ENCODE measurements around the gene ADAM29.
"Not testable (repeated sequence)": the region's sequence is repeated elsewhere in the genome, so short reads cannot be mapped to it uniquely, and the experiment has no call there.

ADAM29 gene

DNA sequence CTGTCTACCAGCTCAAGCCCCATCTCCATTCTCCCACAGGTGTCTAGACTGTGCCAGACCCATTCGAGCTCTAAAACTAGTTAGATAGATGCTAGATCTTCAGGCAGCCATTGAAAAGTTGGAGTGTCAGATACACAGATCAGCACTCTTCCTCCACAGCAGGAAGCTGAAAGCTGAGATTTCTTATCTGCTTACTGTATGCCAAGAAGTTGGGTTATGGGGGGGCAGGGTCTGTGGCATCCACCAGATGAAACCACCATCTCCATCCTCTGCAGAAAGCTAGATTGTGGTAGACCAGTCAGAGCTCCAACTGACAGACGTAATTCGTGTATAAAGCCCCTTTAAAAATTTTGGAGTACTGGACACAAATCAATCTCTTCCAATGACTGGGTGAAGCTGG, 54.8 kb downstream of the ADAM29 start:
- DNase-seq: no peak

DNA sequence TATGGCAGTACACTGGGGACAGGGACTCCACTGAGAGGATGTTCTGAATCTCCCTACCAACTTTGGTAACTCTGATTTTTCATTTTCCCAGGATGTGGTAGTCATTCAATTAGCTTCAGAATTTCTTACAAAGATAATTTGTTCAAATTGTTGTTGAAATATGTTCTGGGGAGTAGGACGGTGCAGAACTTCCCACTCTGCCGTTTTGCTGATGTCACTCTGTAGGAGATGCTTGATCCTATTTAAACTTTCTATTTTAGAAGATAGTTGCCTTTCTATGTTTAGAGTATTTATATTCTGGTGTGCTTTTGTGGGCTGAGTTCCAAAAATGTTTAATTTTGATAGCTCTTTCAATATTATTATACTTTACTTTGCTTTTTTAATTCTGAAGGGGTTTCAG, 55.2 kb downstream of the ADAM29 start:
- DNase-seq: no peak

DNA sequence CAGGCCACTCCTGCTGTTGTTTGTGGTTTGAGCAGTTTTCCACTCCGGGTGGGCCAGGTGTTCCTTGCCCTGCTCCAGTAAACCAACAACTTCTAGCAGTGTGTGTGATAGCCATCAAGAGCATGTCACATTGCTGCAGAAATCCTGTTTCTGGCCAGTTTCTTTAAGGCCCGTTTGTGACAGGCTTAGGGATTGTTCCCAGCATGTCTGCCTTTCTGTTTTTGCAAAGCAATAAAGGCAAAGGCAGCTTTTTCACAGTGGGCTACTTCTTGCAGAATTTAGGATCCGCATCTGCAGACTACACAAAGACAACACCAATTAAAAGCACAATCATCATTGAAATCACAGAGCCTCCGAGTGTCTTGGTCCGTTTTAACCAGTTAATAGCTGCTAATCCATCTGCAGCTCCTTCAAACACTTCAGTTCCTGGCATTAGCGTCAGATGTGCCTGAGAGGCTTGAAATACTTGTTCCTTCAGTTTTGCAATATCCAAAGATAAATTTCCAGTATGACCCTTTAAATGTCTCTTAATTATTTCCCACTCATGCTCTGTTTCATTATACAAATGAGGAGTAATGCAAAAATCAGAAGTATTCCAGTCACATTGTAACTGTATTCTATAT, 65.1 kb downstream of the ADAM29 start:
- DNase-seq: no peak

DNA sequence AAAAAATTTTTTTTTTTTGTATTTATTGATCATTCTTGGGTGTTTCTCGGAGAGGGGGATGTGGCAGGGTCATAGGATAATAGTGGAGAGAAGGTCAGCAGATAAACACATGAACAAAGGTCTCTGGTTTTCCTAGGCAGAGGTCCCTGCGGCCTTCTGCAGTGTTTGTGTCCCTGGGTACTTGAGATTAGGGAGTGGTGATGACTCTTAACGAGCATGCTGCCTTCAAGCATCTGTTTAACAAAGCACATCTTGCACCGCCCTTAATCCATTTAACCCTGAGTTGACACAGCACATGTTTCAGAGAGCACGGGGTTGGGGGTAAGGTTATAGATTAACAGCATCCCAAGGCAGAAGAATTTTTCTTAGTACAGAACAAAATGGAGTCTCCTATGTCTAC, 65.7 kb downstream of the ADAM29 start:
- not testable (repeated sequence) for DNase-seq

DNA sequence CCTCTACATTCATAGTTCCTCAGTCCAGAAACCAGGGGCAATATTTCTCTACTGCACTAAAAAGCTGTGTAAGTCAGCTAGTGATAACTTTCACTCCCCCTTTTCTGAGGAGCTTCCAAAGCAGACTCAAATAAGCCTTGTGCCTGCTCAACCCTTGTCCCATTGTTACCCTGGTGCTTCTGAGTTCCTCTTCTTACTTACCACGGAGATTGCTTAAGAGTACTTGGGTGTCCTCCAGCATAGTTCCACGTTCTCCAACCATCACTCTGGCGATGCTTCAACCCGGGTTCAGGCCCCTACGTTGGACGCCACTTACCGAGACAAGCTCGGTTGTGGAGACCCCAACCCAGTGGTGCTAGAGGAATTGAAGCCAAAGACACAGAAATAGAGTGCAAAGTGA, 71.6 kb downstream of the ADAM29 start:
- DNase-seq: no peak

DNA sequence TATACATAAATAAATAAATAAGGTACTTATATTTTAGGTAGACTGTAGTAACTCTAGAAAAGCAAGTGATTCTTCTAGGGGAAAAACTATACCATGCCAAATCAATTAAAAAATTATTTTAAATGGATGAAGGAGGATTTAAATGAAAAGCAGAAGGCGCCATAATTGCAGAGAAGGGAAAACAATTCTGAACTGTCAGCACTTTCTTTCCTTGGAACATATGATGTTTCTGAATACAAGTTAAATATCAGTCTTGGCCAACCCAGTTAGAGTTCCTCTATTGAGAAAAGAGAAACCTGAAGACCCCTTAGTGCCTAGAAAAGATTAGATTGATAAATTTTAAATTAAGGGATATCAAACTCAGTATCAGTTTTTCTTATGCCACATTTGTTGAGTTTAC, 75.8 kb downstream of the ADAM29 start:
- no peak for DNase-seq

DNA sequence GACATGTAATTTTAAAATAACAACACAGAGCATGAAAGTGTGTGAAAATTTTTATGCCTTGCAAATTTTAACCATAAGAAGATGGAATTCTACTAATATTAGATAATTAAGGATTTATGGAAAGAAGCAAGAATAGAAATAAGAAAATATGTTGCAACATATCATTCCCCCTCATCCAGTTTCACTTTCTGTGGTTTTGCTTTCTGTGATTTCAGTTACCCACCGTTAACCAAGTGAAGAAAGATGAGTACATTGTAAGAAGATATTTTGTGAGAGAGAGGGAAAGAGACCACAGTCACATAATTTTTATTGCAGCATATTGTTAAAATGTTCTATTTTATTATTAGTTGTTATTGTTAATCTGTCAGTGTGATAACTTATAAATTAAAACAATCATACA, 77.9 kb downstream of the ADAM29 start:
- DNase-seq: no peak

DNA sequence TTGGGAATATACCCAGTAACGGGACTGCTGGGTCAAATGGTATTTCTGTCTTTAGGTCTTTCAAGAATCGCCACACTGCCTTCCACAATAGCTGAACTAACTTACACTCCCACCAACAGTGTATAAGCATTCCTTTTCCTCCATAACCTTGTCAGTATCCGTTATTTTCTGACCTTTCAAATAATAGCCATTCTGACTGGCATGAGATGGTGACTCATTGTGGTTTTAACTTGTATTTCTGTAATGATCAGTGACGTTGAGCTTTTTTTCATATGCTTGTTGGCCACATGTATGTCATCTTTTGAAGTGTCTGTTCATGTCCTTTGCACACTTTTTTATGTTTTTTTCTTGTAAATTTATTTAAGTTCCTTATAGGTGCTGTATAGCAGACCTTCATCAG, 81.2 kb downstream of the ADAM29 start:
- no peak for DNase-seq

DNA sequence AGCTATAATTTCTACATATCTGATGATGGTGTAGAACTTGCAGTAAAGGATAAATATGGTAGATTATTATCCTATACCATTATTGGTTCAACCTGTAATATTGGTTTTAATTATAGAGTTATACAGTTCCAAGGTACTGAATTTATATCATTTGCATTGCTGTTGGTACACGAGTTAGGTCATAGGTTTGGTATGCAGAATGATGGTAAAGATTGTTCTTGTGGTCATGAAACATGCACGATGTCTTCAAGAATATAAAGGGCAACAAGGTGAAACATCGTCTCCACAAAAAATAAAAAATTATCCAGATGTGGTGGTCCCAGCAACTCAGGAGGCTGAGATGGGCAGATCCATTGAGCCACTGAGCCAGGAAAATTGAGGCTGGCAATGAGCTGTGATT, 99.6 kb downstream of the ADAM29 start:
- DNase-seq: no peak

DNA sequence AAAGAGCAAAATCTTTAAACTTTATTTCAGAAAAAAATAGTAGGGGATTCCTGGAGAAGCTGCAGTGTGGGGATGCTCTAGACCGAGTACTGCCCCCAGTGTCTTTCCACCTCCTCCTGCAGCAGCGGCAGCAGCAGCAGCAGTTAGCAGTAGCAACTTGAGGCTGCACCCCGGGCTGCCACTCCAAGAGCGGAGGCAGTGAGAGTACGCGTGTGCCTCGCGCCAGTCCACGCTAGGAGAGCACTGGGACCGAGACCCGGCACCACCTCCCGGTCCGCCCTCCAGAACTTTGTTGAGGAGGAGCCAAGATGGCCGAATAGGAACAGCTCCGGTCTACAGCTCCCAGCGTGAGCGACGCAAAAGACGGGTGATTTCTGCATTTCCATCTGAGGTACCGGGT, 101.3 kb downstream of the ADAM29 start:
- DNase-seq: not testable (repeated sequence)
